ENCODE results near the gene PATJ. TPM values are rescaled to one million over a fixed set of nuclear protein-coding genes. Genes with fewer than 3 reads are reported as not detected.

The PATJ gene
- total RNA-seq, 1 experiment from 2014 or later, result 28.7 TPM

- no peaks in the 10 kb centered on the region for H3F3A ChIP-seq (ENCODE audit: low read length, unreplicated experiment)
- peaks cover 8% of the 10 kb centered on the region for H3K4me1 ChIP-seq (ENCODE audit: insufficient read depth, low read length)
- H3K9me3 ChIP-seq (ENCODE audit: low read length), result no peaks in the 10 kb centered on the region
- TF ChIP-seq EZH2phosphoT487 (IDR thresholded peaks at IDR 0.05; ENCODE audit: borderline replicate concordance, low read length), result no peak
- TF ChIP-seq EZH2 (IDR thresholded peaks at IDR 0.05; ENCODE audit: low read length, unreplicated experiment), result no peak
- no peak for TF ChIP-seq CTCF (conservative IDR thresholded peaks at IDR 0.05; ENCODE audit: low read depth, low read length)
- H4K20me1 ChIP-seq (ENCODE audit: low read length), result no peaks in the 10 kb centered on the region
- no peaks in the 10 kb centered on the region for H3K27me3 ChIP-seq (ENCODE audit: low read length)
- ChIA-PET CTCF (no interaction called here), POLR2A (ENCODE audit: unreplicated experiment) (no interaction called here)
- no peak for ATAC-seq
- peaks cover 2% of the 10 kb centered on the region; the same call in 1 of the 2 replicates for H3K36me3 ChIP-seq (ENCODE audit: low read depth, low read length)
- DNase-seq, result no peak
- no peaks in the 10 kb centered on the region for H3K9me2 ChIP-seq (replicated peaks; ENCODE audit: low read length)
- no peak overlapping the region for H3K27ac ChIP-seq (ENCODE audit: low read length)
- H3K4me3 ChIP-seq (ENCODE audit: low read length), result no peak overlapping the region
- H2AFZ ChIP-seq (ENCODE audit: low read length), result no peak overlapping the region
- intact Hi-C loops (cut with micrococcal nuclease), result loop anchor here (5.0 kb wide), 1 partner anchor 1099 kb away; no protein-coding TSS in a partner anchor
- H3K9ac ChIP-seq (ENCODE audit: low read length), result no peak overlapping the region
- no peak overlapping the region for H3K4me2 ChIP-seq (ENCODE audit: low read length)
- no peaks in the 10 kb centered on the region for H3K79me2 ChIP-seq (ENCODE audit: low read length)
- no TSS peak for BruUV-seq (replicated peaks)
Observed at GRCh38 chr1:62071695-62072094, 329.4 kb downstream of the PATJ start.

DNA sequence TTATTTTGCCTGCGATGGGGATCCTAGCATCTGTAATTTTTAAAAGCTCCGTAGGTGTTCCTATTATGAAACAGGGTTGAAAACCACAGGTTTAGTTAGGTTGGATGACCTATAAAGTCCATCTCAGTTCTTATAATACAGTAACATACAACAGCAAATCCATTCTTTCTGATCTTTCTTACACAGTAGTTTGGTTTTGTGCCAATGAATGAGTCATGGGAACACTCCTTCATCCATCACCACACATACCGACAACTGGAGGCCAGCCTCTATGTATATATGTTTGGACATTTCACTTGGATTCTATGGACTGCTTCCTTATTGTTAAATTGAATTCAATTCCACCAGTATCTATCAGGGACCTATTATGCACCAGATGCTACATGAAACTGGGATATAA lies 334.0 kb downstream of the PATJ start:
- DNase-seq, result peak; percentile 91
- Histone ChIP-seq H3F3A (ENCODE audit: low read length, unreplicated experiment) (no peaks in the 10 kb centered on the region), H3K9ac (ENCODE audit: low read length) (no peak overlapping the region), H3K9me3 (ENCODE audit: low read length) (no peaks in the 10 kb centered on the region), H3K4me1 (ENCODE audit: insufficient read depth, low read length) (peaks cover 10% of the 10 kb centered on the region), H4K20me1 (ENCODE audit: low read length) (no peaks in the 10 kb centered on the region), H3K36me3 (ENCODE audit: low read depth, low read length) (no peaks in the 10 kb centered on the region), H3K27ac (ENCODE audit: low read length) (no peak overlapping the region), H2AFZ (ENCODE audit: low read length) (no peak overlapping the region), H3K79me2 (ENCODE audit: low read length) (no peaks in the 10 kb centered on the region), H3K4me3 (ENCODE audit: low read length) (no peak overlapping the region), H3K9me2 (replicated peaks; ENCODE audit: low read length) (no peaks in the 10 kb centered on the region), H3K4me2 (ENCODE audit: low read length) (no peak overlapping the region), H3K27me3 (ENCODE audit: low read length) (no peaks in the 10 kb centered on the region)
- BruUV-seq (replicated peaks), result no TSS peak
- intact Hi-C loops (cut with micrococcal nuclease), result no loop called here
- ChIA-PET CTCF (no interaction called here), POLR2A (ENCODE audit: unreplicated experiment) (no interaction called here)
- no peak for TF ChIP-seq CTCF (conservative IDR thresholded peaks at IDR 0.05; ENCODE audit: low read depth, low read length)
- no peak for TF ChIP-seq EZH2phosphoT487 (IDR thresholded peaks at IDR 0.05; ENCODE audit: borderline replicate concordance, low read length)
- no peak for TF ChIP-seq EZH2 (IDR thresholded peaks at IDR 0.05; ENCODE audit: low read length, unreplicated experiment)
- peak; percentile 90 for ATAC-seq

DNA sequence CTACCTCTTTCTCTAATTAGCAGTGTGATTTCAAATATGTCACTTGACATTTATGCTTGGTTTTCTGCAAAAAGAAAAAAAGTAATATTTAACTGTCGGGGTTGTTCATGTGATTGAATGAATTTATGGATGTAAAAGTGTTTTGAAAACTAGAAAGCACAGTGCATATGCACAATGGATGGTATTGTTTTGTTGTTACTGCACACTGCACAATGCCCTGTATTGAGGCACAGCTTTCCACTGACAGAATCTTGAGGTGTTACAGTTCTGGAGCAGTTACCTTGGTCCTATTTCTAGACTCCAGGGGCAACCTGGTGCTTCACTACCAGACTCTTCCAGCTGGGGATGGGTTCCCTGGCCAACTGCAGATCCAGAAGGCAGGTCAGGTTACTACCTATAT lies 335.5 kb downstream of the PATJ start:
- intact Hi-C loops (cut with micrococcal nuclease), result no loop called here
- H4K20me1 ChIP-seq (ENCODE audit: low read length), result no peaks in the 10 kb centered on the region
- H3K4me2 ChIP-seq (ENCODE audit: low read length), result no peak overlapping the region
- DNase-seq (no peak), ATAC-seq (no peak)
- H3K79me2 ChIP-seq (ENCODE audit: low read length), result no peaks in the 10 kb centered on the region
- H2AFZ ChIP-seq (ENCODE audit: low read length), result no peak overlapping the region
- H3F3A ChIP-seq (ENCODE audit: low read length, unreplicated experiment), result no peaks in the 10 kb centered on the region
- H3K4me3 ChIP-seq (ENCODE audit: low read length), result no peak overlapping the region
- H3K36me3 ChIP-seq (ENCODE audit: low read depth, low read length), result no peaks in the 10 kb centered on the region
- peaks cover 10% of the 10 kb centered on the region for H3K4me1 ChIP-seq (ENCODE audit: insufficient read depth, low read length)
- no peaks in the 10 kb centered on the region for H3K27me3 ChIP-seq (ENCODE audit: low read length)
- ChIA-PET CTCF (no interaction called here), POLR2A (ENCODE audit: unreplicated experiment) (no interaction called here)
- BruUV-seq (replicated peaks), result no TSS peak
- no peak overlapping the region for H3K27ac ChIP-seq (ENCODE audit: low read length)
- TF ChIP-seq EZH2 (IDR thresholded peaks at IDR 0.05; ENCODE audit: low read length, unreplicated experiment) (no peak), CTCF (conservative IDR thresholded peaks at IDR 0.05; ENCODE audit: low read depth, low read length) (no peak), EZH2phosphoT487 (IDR thresholded peaks at IDR 0.05; ENCODE audit: borderline replicate concordance, low read length) (no peak)
- no peak overlapping the region for H3K9ac ChIP-seq (ENCODE audit: low read length)
- H3K9me3 ChIP-seq (ENCODE audit: low read length), result no peaks in the 10 kb centered on the region
- H3K9me2 ChIP-seq (replicated peaks; ENCODE audit: low read length), result no peaks in the 10 kb centered on the region
